Head of caudate nucleus (tissue), 42 donors: ENCODE results near the gene RNASE4.
"Not testable (repeated sequence)": the region's sequence is repeated elsewhere in the genome, so short reads cannot be mapped to it uniquely, and the experiment has no call there.

ENCODE experiments used
- DNase-seq, 42 donors: peaks; one replicate each; pipeline versions ENCODE4 v3.0.0 to v3.0.0-alpha.2; 2020 to 2021; ENCODE audit warnings: mixed read lengths in 7 of 42
- intact Hi-C: fragments of 100-400 bp; cut with DNase I; formaldehyde crosslinking; loops from one replicate; pipeline ENCODE4 v1.15.0; 2022

Gene RNASE4

DNA sequence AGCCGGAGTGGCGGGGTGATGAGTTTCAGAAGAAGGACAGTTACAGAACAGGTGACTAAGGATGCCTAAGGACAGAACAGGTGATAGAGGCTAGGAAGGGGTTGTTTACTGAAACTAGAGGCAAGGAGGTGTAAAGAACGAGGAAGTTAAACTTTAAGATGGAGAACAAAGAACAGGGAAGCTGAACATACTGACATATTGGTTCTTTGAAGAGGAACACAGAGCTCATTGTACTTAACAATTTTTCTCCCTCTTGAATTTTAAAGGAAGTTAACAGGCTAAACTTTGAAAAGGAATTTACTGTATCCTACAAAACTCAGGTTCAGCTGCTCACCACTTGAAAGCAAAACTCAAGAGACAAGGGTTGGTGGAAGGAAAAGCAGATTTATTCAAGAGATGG, 41.8 kb downstream of the RNASE4 start:
- DNase-seq, intact Hi-C loops: not testable (repeated sequence)

DNA sequence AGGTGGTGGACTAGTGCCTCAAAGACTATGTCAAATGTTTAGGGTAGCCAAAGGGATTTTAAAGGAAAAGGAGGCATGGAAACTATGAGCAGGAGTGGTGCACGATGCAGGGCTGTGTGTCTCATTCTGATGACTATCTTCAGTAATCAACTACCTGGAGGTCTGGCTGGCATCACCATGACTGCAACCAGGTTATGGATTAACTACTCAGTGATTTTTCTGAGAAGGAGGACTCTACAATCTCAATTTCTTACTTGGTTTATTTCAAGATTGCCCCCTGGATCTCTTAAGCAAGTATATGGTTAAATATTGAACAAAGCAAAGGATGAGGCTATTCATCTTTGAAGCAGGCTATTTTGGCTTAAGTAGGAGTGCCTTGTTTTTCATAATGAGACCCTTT, 42.2 kb downstream of the RNASE4 start:
- intact Hi-C loops = no loop called here
- DNase-seq = no peak

GRCh38 chr14:20730891-20731290, 46.5 kb downstream of the RNASE4 start:
- no peak for DNase-seq
- intact Hi-C loops = no loop called here

GRCh38 chr14:20732477-20732876, 48.1 kb downstream of the RNASE4 start:
- intact Hi-C loops = no loop called here

GRCh38 chr14:20732979-20733635, 48.7 kb downstream of the RNASE4 start:
- intact Hi-C loops = no loop called here
- DNase-seq = peak in 1 of 42 donors; percentile 10

More at GRCh38 chr14:20732477-20732876, 48.1 kb downstream of the RNASE4 start:
- no peak for DNase-seq

DNA sequence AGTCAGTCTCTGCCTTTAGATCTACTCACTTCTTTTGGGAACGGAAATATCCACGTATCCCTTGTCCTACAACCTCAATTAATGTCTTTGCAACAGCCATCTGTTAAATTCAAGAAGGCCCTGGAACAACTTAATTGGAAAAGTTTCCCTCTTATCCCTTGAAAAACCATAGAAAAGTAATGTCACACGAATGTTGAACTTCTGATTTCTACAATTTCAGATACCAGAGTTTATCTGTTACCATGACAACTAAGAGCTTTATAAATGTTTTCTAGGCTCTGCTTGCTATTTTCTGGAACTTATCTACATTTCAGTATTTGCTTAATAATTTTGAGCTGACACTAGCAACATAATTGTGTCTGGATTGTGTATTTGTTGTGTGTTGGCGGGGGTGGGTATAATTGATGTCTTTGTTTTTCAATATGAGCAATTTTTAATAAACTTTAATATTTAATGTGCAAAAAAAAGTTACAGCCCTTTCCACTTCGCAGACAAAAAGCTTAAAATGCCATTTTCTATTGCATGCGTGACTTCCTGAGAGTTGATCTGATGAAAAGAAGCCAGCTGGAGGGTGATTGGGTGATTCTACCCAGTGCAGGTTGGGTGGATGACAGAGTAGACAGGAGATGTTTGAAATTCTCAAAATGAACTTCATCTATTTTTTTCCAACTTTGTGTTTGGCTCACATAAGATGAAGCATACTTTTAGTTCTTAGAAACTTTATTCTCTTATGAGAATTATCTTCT, 49.5 kb downstream of the RNASE4 start:
- intact Hi-C loops = no loop called here

DNA sequence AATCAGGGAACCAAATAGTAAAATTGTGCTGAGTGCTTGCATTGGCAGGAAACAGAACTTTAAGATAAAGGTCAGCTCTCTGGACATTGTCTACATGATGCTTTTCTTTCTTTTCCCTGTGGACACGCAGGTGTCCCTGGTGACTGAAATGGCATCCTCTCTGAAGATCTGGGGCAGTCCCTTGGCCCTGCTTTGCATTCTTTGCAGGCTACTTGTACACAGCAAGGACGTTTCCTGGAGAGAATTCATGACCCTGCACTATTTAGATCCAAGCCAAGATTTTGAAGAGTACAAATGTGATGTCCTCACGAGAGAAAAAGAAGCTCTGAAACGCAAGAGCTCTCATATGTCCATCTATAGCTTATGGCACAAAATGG, 50.1 kb downstream of the RNASE4 start:
- intact Hi-C loops = no loop called here
- peak in 1 of 42 donors; percentile 1 for DNase-seq

More for the DNA sequence above, 49.5 kb downstream of the RNASE4 start:
- DNase-seq = no peak

- intact Hi-C loops, DNase-seq: not testable (repeated sequence)
Observed at GRCh38 chr14:20738292-20738691, 53.9 kb downstream of the RNASE4 start.

DNA sequence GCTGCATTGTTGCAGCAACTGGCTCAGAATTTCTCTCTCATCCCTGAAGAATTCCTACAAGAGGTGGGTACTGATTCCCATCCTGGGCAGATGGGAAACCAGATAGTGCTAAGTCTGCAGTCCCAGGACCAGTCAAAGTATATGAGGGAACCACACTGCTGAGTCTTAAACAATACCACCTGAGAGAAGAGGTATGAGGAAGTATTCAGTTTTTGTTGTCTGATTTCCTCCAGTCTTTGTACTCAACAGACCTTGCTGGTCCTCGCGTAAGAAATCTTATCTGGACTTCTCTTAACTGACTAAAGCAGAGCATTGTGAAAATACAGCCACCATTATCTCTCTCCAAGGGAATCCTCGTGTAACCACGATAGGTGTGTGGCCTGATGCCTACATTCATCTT, 57.8 kb downstream of the RNASE4 start:
- DNase-seq = no peak
- intact Hi-C loops = no loop called here

- intact Hi-C loops = no loop called here
- DNase-seq = no peak
Observed at GRCh38 chr14:20743556-20743955, 59.2 kb downstream of the RNASE4 start.

- intact Hi-C loops = no loop called here
- DNase-seq = no peak
Observed at GRCh38 chr14:20745571-20746358, 61.4 kb downstream of the RNASE4 start, which contains the start of gene EDDM3A. Gene EDDM3A, plus strand, starts transcription at chr14:20745887. Its CDS starts 1,694 bp downstream, at chr14:20747581.

DNA sequence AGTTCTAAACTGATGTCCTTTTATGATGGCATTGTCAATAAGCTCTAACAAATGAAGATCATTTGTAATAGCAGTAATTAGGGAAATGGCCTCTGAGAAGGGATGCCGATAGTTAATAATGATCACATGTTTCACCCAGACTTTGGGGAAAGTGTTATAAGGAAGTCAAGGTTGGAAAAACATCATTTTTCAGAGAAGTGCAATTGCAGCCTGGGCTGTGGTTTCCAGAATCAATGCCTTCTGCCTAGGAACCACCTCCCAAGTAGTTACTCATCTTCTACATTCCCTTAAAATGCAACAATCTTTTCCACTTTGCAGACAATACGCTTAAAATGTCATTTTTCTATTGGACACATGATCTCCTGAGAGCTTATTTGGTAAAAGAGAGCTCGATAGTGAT, 62.2 kb downstream of the RNASE4 start:
- no peak for DNase-seq
- intact Hi-C loops = no loop called here

DNA sequence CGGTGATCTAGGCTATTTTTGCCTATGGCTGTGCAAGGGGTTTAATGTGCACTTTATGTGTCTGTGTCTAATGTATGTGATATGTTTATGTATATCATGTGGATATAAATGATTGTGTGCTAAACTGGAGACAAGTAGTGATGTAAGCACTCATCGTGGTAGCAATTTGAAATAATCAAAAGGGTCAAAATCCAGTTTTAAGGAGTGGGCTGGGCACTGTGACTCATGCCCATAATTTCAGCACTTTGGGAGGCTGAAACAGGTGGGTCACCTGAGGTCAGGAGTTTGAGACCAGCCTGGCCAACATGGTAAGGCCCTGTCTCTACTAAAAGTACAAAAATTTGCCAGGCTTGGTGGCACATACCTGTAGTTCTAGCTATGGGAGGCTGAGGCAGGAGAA, 64.1 kb downstream of the RNASE4 start:
- no peak for DNase-seq
- intact Hi-C loops = no loop called here

DNA sequence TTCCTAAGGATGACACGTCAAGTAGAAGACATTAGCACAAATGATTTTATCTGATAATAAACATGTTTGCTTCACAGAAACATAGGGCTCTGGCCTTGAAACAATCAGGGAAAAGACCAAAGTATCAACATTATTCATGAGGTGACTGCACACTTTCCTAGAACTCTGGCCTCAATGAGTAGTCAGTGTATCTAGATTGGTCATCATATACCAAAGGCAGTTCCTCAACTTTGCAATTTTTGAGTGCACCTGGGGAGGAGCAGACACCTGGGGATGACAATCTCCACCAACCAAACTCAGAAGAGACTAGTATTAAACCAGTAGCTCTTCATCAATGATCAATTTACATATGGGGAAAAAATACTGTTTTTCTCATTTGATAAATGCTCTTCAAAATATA, 65.8 kb downstream of the RNASE4 start:
- DNase-seq = no peak
- intact Hi-C loops = no loop called here
